MM.1S (cell line): ENCODE results near the gene MTLN.

Experiments
- DNase-seq: peaks from one replicate; pipeline ENCODE4 v3.0.0-alpha.2; 2015
- H2AFZ ChIP-seq: fragments of 300-600 bp; sonication (generic); 2 replicates; pipeline ENCODE4 v1.6.0; 2016; ENCODE audit warnings: antibody characterized with exemption, low read length
- H3F3A ChIP-seq: fragments of 300-600 bp; sonication (generic); 2 replicates; pipeline ENCODE4 v1.6.1; 2016; ENCODE audit warnings: mild to moderate bottlenecking, antibody characterized with exemption, low read length, moderate library complexity, mixed read lengths; ENCODE audit not compliant: insufficient read depth
- H3K27ac ChIP-seq: fragments of 300-600 bp; sonication (generic); 2 replicates; pipeline ENCODE4 v1.5.1; 2016; ENCODE audit warnings: mild to moderate bottlenecking, low read length
- H3K27me3 ChIP-seq: fragments of 300-600 bp; sonication (generic); replicated peaks from 2 replicates; pipeline ENCODE4 v1.6.0; 2016; ENCODE audit warnings: low read length; ENCODE audit not compliant: insufficient read depth
- H3K36me3 ChIP-seq: fragments of 300-600 bp; sonication (generic); replicated peaks from 2 replicates; pipeline ENCODE4 v1.6.1; 2016; ENCODE audit warnings: mild to moderate bottlenecking, low read length, mixed read lengths; ENCODE audit not compliant: insufficient read depth
- H3K4me1 ChIP-seq: fragments of 300-600 bp; sonication (generic); 2 replicates; pipeline ENCODE4 v1.6.1; 2016; ENCODE audit warnings: low read length, mixed read lengths
- H3K4me2 ChIP-seq: fragments of 300-600 bp; sonication (generic); 2 replicates; pipeline ENCODE4 v1.6.0; 2016; ENCODE audit warnings: low read depth, low read length
- H3K4me3 ChIP-seq: fragments of 300-600 bp; sonication (generic); 2 replicates; pipeline ENCODE4 v1.5.1; 2016; ENCODE audit warnings: low read length, mixed read lengths
- H3K79me2 ChIP-seq: fragments of 300-600 bp; sonication (generic); 2 replicates; pipeline ENCODE4 v1.6.1; 2016; ENCODE audit warnings: mixed run types, low read length, mixed read lengths
- H3K9ac ChIP-seq: fragments of 300-600 bp; sonication (generic); 2 replicates; pipeline ENCODE4 v1.6.1; 2016; ENCODE audit warnings: low read length, mixed read lengths
- H3K9me2 ChIP-seq: fragments of 300-600 bp; sonication (generic); replicated peaks from 2 replicates; pipeline ENCODE4 v1.6.1; 2016; ENCODE audit warnings: mild to moderate bottlenecking, low read length, mixed read lengths; ENCODE audit not compliant: insufficient read depth
- H3K9me3 ChIP-seq: fragments of 300-600 bp; sonication (generic); replicated peaks from 2 replicates; pipeline ENCODE4 v1.6.1; 2016; ENCODE audit warnings: mild to moderate bottlenecking, low read length, mixed read lengths; ENCODE audit not compliant: insufficient read depth
- H4K20me1 ChIP-seq: fragments of 300-600 bp; sonication (generic); 2 replicates; pipeline ENCODE4 v1.6.1; 2016; ENCODE audit warnings: mild to moderate bottlenecking, low read length, moderate library complexity, mixed read lengths; ENCODE audit not compliant: insufficient read depth
- CTCF ChIP-seq: fragments of 300-600 bp; sonication (generic); IDR thresholded peaks from 2 replicates; pipeline ENCODE4 v1.5.1; 2016; ENCODE audit warnings: antibody characterized with exemption, low read length, mixed read lengths
- EZH2 ChIP-seq: fragments of 300-600 bp; sonication (generic); optimal IDR thresholded peaks from 2 replicates; pipeline ENCODE3; 2017; ENCODE audit warnings: low read depth, mild to moderate bottlenecking, antibody characterized with exemption, low read length, mixed read lengths
- EZH2phosphoT487 ChIP-seq: fragments of 300-600 bp; sonication (generic); IDR thresholded peaks from 2 replicates; pipeline ENCODE4 v1.6.1; 2018; ENCODE audit warnings: antibody characterized with exemption, low read length

Gene MTLN

GRCh38 chr2:110182449-110182848, 29.9 kb downstream of the MTLN start:
- TF ChIP-seq EZH2 (no peak), CTCF (no peak), EZH2phosphoT487 (no peak)
- H2AFZ ChIP-seq, result no peak overlapping the region
- no peaks in the 10 kb centered on the region for H3K9me3 ChIP-seq
- no peak overlapping the region for H3K27ac ChIP-seq
- H3K9me2 ChIP-seq, result no peaks in the 10 kb centered on the region
- no peak overlapping the region for H3K4me3 ChIP-seq
- no peaks in the 10 kb centered on the region for H4K20me1 ChIP-seq
- H3K36me3 ChIP-seq, result no peaks in the 10 kb centered on the region
- no peak overlapping the region for H3K4me2 ChIP-seq
- H3K9ac ChIP-seq, result no peak overlapping the region
- no peak for DNase-seq
- no peaks in the 10 kb centered on the region for H3K79me2 ChIP-seq
- no peaks in the 10 kb centered on the region for H3K4me1 ChIP-seq
- no peaks in the 10 kb centered on the region for H3F3A ChIP-seq
- no peaks in the 10 kb centered on the region for H3K27me3 ChIP-seq

- Histone ChIP-seq H3K36me3 (no peaks in the 10 kb centered on the region), H2AFZ (no peak overlapping the region), H3K9me3 (no peaks in the 10 kb centered on the region), H3K9ac (no peak overlapping the region), H3F3A (no peaks in the 10 kb centered on the region), H3K4me3 (no peak overlapping the region), H3K9me2 (no peaks in the 10 kb centered on the region), H3K4me1 (no peaks in the 10 kb centered on the region), H3K27ac (no peak overlapping the region), H4K20me1 (no peaks in the 10 kb centered on the region), H3K79me2 (no peaks in the 10 kb centered on the region), H3K4me2 (no peak overlapping the region), H3K27me3 (no peaks in the 10 kb centered on the region)
- TF ChIP-seq EZH2 (no peak), EZH2phosphoT487 (no peak)
- no peak for DNase-seq
Measured at GRCh38 chr2:110180036-110180435, 32.3 kb downstream of the MTLN start.

- Histone ChIP-seq H3K4me2 (no peak overlapping the region), H3K4me3 (no peak overlapping the region), H4K20me1 (no peaks in the 10 kb centered on the region), H3K79me2 (no peaks in the 10 kb centered on the region), H3K9ac (no peak overlapping the region), H3K9me3 (no peaks in the 10 kb centered on the region), H3K9me2 (no peaks in the 10 kb centered on the region), H3F3A (no peaks in the 10 kb centered on the region), H3K36me3 (no peaks in the 10 kb centered on the region), H2AFZ (no peak overlapping the region), H3K4me1 (no peaks in the 10 kb centered on the region), H3K27ac (no peak overlapping the region), H3K27me3 (no peaks in the 10 kb centered on the region)
- DNase-seq, result no peak
- TF ChIP-seq CTCF (no peak), EZH2phosphoT487 (no peak), EZH2 (no peak)
Measured at GRCh38 chr2:110173523-110173922, 38.8 kb downstream of the MTLN start.

GRCh38 chr2:110172506-110172905, 39.8 kb downstream of the MTLN start:
- TF ChIP-seq EZH2phosphoT487, result no peak
- no peak for TF ChIP-seq EZH2
- no peak for TF ChIP-seq CTCF
- no peaks in the 10 kb centered on the region for H4K20me1 ChIP-seq
- no peak overlapping the region for H3K4me3 ChIP-seq
- no peaks in the 10 kb centered on the region for H3K4me1 ChIP-seq
- H3K9me3 ChIP-seq, result no peaks in the 10 kb centered on the region
- no peaks in the 10 kb centered on the region for H3K79me2 ChIP-seq
- no peak overlapping the region for H3K27ac ChIP-seq
- no peak overlapping the region for H3K4me2 ChIP-seq
- no peaks in the 10 kb centered on the region for H3K27me3 ChIP-seq
- no peaks in the 10 kb centered on the region for H3K36me3 ChIP-seq
- no peaks in the 10 kb centered on the region for H3K9me2 ChIP-seq
- no peak overlapping the region for H3K9ac ChIP-seq
- H2AFZ ChIP-seq, result no peak overlapping the region
- no peak for DNase-seq
- no peaks in the 10 kb centered on the region for H3F3A ChIP-seq
